ENCODE measurements around the gene FIGN.

Gene FIGN, protein sequence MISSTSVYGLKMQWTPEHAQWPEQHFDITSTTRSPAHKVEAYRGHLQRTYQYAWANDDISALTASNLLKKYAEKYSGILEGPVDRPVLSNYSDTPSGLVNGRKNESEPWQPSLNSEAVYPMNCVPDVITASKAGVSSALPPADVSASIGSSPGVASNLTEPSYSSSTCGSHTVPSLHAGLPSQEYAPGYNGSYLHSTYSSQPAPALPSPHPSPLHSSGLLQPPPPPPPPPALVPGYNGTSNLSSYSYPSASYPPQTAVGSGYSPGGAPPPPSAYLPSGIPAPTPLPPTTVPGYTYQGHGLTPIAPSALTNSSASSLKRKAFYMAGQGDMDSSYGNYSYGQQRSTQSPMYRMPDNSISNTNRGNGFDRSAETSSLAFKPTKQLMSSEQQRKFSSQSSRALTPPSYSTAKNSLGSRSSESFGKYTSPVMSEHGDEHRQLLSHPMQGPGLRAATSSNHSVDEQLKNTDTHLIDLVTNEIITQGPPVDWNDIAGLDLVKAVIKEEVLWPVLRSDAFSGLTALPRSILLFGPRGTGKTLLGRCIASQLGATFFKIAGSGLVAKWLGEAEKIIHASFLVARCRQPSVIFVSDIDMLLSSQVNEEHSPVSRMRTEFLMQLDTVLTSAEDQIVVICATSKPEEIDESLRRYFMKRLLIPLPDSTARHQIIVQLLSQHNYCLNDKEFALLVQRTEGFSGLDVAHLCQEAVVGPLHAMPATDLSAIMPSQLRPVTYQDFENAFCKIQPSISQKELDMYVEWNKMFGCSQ

GRCh38 chr2:163735685-163736432 is at the start of gene FIGN:
Gene FIGN, minus strand, starts transcription at chr2:163736008. Its CDS starts 1,081 bp downstream, at chr2:163734927.
- DNase-seq = no peak

GRCh38 chr2:163785162-163785561 is 49.4 kb upstream of the FIGN start:
- no peak for DNase-seq

DNA sequence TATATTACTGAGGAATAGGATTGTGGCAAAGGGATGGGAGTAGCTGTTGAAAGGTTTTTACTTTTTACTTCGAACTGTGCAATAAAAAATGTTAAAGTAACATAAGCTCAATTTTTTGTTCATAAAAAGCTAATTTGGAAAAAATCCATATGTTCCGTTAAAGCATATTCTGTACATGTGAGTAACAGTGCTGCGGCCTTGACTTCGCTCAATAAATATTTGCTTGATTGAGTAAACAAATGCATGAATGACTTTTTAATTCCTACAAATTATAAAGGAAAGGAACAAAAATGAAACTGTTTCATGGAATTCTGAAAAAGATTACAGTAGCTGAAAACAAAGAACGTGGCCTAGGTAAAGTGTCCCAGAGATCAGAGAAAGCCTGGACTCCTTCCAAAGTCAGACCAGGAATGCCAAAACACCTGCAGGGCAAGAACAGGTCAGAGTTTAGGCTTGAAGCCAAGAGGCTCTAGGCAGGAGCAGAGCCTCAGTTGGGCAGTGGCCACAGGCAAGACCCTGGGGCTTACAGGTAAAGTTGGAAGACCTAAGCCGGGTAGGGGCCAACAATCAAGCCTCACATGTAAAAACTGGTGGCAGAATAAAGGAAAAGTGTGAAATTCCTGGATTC is 44.3 kb upstream of the FIGN start:
- DNase-seq = no peak

GRCh38 chr2:163778045-163778781 is 42.4 kb upstream of the FIGN start:
- no peak for DNase-seq

- no peak for DNase-seq
These were observed 39.5 kb upstream of the FIGN start for GRCh38 chr2:163775304-163775703.

DNA sequence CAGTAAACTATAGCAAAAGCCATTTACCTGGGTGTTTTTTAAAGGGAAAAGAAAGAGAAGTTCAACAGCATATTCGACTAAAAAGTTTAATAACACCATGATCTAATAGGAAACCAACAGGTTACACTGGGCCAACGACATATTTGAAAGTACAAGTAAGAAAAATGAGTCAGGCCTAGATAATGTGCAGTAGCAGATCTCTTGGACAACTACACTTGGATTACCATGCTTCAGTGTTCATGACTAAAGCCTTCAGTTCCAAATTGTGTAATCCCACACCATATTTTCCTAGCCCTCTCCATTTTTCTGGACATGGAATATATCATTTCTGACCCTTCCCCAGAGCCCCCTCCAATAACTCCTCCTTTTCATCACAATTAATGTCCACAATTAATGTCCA is 39.1 kb upstream of the FIGN start:
- no peak for DNase-seq

- no peak for DNase-seq
These were observed 37.5 kb upstream of the FIGN start for GRCh38 chr2:163773276-163773675.

GRCh38 chr2:163771596-163771995 is 35.8 kb upstream of the FIGN start:
- DNase-seq = no peak

GRCh38 chr2:163768881-163769695 is 33.3 kb upstream of the FIGN start:
- no peak for DNase-seq

DNA sequence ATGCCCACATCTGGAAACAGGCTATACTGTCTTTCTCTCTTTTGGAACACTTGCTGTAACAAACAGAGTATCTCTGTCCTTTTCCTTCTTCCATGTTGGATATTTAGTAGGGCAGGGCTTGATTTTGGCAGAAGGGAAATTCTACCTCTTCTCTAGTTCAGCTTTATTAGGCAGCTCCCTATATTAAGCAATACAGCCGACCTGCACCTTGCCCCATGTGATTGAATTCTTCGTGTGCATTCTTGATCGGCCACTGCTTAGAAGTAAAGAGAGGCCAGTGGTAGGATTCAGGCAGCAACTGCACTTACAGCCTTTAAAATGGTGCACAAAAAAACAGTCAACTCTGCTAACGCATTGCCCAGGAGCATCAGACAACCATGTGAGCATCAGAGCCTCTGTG is 31.3 kb upstream of the FIGN start:
- no peak for DNase-seq

DNA sequence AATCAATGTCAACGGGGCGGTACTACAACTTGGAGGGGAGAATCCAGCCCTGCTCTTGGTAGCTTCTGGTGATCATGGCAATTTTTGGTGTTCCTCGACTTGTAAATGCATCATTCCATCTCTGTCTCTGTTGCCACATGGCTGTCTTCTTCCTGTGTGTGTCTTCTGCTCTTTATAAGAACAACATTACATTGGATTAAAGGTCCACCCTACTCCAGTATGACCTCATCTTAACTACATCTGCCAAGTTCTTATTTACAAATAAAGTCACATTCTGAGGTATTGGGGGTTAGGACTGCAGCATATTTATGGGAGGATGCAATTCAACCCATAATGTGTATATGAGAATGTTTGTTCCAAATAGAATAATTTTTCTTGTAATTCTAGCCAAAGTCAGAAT is 28.8 kb upstream of the FIGN start:
- no peak for DNase-seq

DNA sequence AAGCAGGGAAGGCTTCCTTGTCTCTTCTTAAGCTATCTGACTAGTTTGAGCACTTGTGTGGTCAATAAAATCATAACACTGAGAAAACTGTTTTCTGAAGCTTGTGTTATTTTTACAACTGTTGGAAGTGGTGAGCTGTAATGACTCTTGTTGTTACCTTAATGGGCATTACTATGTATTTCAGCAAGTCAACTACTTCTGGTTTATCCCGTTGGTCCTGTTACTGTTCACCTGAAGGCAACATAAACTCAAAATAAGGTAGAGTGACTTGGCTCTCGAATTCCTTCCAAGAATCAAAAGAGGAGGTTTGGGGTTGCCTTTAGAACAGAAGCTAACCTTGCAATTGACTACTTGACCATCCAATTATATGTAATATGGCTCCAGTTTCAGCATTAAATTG is 23.2 kb upstream of the FIGN start:
- no peak for DNase-seq

DNA sequence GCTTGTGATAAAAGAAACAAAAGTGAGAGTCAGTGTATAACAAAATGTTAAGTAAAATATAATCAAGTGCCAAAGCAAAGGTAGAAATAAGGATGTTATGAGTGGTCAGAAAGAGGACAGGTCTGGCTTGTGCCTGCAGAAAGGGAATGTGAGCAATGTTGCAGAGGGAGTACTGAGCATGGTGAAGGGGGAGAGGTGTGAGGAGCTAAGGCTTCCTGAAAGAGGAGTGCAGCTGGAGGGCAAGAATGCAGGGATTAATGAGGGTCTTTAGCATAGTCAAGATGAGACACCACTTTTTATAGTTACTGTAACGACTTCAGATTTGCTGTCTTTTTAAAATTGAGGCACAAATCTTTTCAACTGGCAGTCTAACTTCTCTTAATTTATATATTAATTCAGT is 22.0 kb upstream of the FIGN start:
- no peak for DNase-seq

DNA sequence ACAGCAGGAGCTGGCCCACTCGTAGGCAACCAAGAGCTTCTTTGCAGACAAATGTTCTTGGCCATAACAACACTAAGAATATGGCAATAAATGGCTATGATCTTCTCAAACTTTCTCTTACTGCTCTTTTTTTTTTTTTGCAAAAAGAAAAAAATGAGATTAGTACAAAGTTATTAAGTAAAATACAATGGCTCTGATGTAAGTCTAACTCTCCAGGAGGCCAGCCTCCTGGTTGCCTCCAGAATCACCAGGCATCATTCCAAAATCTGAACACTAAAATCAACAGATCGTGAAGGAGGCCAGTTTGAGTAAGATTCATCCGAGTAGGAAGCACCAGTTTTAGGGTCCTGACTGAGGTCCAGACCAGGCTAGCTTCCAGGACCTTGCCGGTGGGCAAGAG is 20.8 kb upstream of the FIGN start:
- no peak for DNase-seq

GRCh38 chr2:163755366-163755765 is 19.6 kb upstream of the FIGN start:
- DNase-seq = no peak

DNA sequence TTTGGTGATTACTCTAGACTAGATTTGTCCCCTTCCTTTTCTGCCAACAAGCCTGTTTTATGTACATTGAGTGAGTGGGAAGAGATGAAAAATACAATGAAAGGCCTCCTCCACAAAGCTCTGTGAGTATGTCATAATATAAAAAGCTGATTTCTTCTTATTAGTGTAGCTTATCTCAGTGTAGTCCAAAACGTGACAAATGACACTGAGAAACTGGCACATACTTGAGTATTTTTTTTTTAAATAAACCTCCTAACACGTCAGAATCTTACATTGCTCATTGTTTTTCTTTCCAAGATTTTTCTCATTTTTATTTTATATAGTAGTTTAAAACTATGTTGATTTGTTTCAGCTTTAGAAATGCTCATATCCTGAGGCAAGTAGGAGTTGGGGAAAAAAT is 17.9 kb upstream of the FIGN start:
- no peak for DNase-seq

- no peak for DNase-seq
These were observed 16.5 kb upstream of the FIGN start for GRCh38 chr2:163752267-163752666.

DNA sequence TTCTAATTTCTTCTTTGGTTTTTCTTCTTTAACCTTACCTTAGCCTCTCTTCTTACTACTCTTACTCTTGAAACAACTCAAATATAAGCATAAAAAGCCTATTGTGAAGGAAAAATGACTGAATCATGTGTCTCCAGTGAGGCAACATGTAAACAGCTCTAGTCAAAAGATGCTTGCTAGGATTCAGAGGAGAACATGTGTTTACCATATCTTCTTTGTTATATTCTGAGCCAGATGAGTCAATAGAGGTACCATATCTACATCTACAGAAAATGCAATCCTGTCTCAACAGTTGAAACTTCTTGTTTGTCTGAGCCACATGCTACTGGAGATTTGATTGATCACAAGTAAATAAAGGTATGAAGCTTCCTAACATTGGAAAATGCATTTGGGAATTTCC is 15.9 kb upstream of the FIGN start:
- no peak for DNase-seq

DNA sequence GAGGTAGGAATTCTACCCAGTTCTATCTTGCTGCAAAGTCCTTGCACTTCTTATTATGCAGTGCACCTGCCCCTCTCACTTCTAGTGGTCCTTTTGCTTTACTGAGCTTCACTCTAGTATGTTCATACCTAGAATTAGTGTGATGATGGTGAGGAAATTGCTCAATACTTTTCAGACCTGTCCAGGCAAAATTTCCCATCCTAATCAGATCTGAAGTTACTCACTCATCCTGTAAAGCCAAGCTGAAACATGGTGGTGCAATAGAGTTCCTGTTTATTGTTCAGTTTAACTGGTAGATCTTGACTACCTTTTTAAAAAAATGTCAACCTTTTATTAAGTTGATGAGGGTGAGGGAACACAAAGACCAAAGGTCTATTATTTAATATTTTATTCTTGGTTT is 12.6 kb upstream of the FIGN start:
- DNase-seq = no peak

- DNase-seq = no peak
These were observed 5.6 kb upstream of the FIGN start for GRCh38 chr2:163741435-163741834.

DNA sequence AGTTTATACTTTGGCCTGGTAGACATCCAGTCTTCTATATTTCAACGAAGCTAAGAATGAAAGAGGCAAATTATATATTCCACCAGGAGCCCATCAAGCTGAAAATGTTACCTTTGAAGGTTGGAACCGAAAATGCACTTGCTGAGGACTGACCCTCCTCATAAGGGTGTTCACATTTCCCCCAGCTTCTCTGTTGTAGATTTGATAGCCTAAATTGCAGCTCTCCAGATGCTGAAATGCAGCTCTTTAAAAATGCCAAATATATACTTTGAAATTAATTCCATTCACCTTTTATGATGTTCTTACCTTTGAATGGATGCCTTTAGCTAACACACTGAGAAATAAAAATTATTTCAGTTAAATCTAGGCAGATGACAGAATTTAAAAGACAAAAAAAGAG is 1.8 kb upstream of the FIGN start:
- DNase-seq = no peak

- DNase-seq = no peak
These were observed 1.3 kb upstream of the FIGN start for GRCh38 chr2:163737190-163737439.

All from CD4-positive, alpha-beta T cell treated with Interleukin-15 for 1 hour (primary cell).